Left hindlimb (tissue), 1 donor: ENCODE results near the gene MINDY4.

ENCODE experiments used
- DNase-seq: peaks from one replicate; pipeline ENCODE4 v3.0.0-alpha.2; 2018

The MINDY4 gene

DNA sequence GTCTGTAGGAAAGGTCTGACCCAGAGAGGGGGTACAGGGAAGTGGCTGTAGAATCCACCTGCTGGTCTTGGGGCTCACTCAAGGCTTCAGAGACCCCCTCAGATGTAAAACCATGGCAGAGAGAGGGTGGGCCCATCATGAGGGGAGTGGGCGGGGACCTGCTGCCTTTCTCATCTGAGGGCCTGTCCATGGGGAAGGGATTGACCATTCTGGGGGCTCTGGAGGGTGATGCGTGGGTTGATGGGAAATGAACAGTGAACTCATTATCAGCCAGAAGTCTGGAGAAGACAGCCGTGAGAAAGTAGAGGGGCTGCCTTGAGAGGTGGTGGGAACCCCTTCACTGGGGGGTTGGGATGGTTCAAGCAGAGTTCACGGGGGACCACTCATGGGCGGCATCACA is 66.8 kb downstream of the MINDY4 start:
- no peak for DNase-seq

DNA sequence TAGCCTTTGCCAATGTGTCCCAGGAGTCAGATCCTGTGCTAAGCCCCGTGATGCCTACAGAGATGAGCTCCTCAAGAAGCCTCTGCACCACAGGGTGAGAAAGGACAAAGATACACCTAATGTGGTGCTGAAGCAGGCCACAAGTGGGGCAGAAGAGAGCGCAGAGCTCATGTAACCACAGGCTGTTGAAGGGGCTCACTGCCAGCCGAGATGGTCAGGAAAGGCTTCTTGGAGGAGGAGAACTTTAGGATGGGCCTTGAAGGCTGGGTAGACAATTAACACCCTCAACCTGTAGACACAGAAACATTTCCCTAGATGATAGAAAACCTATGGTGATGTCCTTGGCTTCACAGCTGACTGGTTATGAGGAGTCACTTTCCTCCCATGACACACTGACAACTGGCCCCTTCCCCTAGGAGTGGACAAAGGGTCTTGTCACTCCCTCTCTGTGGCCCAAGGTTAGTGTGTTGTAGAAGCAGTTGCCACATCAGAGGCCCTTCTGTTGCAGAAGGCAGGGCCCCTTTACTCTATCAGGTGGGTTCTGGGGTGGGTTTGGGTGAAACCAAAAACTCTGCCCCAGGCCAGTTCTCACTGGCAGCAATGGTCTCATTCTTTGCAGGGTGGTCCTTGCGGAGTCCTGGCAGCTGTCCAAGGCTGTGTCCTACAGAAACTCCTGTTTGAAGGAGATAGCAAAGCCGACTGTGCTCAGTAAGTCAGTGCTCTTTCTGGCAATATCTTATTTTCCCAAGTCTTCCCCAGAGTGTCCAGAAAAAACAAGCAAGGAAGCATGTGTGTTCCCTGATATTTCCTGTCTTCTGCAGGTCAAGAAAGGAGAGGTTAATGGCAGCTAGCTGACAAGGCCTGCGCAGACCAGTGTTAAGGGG is 69.2 kb downstream of the MINDY4 start:
- DNase-seq = no peak

DNA sequence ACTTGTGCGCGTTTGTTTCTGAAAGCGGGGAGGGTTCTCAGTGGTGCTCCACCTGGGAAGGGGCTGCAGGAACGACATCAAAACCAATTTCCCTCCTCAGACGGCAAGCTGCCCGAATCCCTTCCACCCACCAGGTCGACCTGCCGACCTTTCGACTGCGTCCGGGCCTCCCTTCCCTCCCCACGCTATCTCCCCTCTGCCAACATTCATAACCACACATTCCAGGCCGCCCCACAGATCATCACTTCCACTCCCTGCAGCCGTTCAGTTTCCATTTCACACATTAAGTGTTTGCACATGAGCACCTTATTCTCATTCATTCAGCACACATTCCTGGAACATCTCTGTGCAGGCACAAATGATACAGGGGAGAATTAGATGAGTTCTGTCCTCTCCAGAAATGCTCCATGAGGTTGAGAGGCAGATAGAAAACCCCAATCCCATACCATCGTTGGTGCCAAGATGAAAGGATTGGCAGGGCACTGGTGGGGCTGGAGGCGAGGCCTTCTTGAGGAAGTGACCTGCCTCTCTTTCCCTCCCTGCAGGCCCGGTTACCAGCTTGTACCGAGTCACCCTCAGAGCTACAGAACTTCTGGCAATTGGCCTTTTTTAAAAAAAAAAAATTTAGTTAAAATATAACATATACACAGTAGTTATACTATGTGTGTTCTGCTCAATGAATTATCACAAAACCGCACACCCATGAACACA is 70.0 kb downstream of the MINDY4 start:
- no peak for DNase-seq

DNA sequence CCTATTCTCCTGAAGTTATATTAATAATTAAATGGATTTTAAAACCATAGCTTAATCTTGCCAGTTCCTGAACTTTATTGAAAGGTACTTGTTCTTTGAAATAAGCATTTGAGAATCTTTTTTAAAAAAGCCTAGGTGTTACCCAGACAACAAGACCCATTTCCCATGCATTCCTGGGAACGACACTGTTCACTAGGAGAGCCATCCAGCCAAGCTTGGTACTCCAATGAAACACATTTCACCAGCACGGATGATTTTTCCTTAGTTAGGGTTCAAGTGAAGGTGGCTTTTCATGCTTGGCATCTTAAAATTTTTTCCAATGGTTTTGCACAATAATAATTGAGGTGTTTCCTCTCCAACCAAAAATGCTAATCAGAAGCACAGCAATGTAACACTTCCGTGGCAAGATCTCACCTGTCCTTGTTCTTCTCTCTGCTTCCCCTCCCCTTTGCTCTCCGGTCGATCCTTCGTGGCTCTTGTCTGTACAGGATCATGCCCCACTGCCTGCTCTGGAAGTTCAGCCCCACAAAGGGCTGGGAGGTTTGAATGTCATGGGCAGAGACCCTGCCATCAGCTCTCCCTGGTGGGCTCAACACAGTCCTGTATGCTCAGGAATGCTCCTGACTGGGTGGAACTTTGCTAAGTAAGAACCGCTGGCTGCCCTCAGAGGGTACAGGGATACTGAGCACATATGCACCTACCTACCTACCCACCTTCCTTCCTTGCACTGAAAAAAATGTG is 70.8 kb downstream of the MINDY4 start:
- DNase-seq = no peak

DNA sequence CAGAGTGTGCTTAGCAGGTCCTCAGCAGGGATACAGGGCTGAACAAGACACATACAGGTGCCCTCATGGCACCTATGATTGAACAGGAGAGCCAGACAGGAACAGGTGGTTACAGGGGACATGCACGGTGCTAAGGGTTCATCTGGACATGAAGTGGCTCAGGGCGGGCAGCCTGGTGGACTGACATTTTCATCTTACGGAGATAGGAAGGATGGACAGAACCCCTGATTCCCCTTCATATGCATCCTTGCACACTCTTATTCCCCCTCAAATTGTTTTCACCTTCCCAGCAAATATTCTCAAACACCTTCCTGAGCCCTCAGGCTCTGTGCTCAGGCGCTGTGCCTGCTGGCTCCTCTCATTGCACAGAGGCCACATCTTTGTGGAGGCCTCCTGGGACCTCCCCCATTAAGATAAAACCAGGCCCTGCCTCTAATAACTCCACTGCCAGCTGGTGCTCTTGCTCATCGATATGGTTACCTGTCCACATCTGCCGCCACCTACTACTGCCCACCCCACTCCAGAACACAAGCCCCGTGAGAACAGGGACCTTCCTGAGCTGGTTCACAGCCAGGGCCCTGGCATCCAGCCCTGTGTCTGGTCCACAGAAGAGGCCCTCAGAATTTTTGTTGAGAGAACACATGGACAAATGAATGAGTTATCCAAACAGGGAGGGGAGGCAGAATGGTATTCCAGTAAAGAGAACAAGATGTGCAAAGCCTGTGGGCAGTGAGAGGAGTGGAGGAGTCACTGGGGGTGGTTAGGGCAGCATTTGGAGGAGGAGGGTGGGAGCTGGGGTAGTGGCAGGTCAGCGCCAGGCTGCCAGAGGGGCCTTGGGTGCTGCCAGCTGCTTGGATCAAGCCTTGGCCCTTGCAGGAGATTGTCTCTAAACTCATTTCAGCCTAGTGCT is 71.6 kb downstream of the MINDY4 start:
- no peak for DNase-seq

DNA sequence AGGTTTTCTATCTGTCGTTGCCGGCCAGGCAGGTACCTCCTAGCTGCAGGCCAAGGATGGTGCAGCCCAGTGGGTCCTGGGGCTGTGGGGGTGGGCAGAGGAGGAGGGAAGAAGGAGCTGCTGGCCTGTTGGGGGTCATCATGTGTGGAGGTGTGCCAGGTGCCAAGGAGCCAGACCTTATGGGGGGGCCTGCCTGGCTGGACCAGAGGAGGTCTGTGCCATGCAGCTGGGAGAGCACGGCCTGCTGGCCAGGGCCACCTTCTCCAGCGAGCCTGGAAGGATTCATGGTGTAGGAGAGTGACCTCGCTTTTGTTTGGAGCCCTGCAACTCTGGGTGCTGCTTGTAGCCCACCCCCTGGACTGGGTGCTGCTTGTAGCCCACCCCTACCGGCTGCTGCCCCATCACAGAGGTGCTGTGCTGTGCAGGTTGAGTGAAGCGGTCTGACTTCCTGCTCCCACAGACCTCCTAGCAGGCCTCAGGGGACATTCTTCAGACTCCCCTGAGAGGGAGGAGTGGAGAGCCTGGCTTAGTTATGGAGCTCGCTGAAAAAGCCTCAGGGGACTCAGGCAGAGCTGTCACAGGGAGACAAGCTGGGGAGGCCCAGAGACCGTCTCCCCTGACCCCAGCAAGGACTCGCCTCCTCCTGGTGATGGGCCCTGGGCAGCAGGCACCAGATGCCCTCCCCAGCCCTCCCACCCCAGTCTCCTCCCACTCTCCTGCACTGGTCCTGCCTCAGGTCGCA is 72.7 kb downstream of the MINDY4 start:
- DNase-seq = no peak

DNA sequence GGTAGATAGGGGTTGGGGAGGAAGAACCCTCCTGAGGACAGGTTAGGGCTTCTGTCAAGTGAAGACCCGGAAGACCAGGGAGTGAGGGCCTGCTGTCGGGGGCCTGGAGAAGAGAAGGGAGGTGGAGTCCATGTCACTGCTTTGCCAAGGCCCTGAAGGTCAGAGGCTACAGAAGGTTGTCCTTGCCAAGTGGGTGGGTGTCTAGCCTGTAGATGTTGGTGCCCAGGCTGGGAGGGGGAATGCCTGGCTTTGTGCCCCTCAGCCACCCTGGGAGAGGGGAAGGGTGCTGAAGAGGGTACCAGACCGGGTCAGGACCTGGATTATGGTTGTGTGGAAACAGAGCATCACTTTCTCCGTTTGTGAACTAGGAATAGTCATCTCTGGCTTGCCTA is 73.3 kb downstream of the MINDY4 start:
- DNase-seq = no peak

DNA sequence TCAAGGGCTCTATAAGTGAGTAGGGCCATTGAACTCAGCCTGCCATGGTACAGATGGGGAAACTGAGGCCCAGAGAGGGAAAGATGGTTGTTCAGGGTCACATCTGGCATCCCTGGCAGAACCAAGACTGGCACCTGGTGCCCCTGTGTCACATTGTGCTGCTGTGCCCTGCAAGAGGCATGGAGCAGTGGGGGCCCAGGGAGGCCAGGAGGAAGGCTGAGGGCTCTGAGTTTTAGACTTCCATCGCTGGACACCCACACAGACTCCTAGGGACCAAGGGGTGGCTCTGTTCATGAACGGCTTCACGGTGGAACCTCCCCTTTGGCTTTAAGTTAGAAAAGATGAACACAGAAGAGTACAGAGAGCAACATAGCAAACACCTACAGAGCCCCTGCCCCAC is 73.7 kb downstream of the MINDY4 start:
- no peak for DNase-seq

DNA sequence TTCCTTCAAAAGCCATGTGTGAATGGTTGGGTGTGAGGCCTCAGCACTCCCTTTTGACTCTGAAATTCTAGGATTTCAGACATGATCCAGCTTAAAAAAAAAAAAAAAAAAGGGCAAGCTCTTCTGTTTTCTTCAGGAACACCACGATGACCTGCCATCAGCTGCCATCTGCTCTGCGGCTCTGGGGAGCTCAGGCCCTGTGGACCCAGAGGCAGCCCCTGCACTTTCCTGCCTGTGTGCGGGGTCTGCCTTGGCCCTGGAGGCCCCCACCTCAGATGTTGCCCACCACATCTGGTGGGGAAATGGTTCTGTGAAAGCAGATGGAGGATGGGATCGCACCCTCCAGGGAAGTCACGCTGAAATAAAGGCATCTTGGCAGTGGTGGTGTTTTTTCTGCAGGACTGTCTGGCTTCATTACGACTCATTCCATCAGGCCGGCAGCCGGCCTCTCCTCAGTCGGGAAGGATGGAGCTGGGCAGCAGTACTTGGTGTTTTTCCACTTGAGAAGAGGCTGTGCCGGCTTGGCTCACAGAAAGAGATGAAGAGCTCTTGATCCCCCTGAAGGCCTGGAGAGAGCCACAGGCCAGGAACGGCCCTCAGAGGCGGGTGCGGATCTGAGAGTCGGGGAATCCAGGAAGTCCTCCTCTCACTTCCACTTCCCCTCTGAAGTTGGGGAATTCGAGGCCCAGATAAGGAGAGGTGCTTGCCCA is 74.4 kb downstream of the MINDY4 start:
- DNase-seq = peak; percentile 64

DNA sequence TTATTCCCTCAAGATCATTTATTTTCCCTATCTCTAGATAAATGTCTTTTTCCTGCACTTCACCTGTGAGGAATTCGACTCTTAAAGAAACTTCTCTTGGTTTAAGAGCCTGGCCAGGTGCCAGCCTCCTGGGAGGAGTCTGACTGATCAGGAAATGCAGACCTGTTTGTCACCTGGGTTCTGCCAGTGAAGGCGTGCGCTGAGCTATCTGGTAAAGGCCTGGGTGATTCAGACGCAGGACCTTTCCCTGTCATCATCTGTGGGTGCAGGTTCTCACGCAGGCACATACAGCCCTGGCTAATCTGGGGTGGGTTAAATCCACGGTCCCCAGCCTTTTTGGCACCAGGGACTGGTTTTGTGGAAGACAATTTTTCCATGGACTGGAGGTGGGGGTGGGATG is 75.2 kb downstream of the MINDY4 start:
- DNase-seq = no peak

DNA sequence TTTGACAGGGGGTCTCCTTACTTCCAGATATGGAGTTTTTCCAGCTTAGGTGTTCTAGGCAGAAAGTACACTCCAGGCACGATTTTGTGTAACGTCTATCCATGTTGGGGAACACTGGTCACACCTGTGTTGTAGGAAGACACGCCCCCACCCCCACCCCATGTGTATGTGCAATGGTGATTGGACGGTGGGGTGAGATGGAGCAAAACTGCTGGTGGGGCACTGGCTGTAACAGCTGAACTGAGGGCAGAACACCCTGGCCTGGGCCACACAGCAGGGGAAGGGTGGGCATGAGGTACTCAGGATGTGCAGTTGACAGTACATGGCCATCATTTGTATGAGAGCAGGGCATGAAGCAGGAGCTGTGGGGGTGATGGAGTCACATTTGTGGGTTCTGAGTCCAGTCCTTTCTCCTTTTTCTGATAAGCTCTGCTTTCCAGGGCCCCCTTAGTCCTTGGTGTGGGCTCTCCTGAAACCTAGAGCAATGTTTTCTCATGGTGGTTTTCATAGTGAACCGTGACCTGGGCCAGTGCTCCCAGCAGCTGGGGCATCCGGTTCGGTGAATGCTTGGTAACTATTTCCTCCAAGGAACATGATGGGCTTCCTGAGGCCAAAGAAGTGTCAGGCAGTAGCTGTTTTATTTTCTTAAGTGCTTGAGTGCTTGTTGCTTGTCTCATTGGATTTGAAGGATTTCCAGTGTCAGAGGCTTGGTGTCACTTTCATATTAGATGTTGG is 77.1 kb downstream of the MINDY4 start:
- DNase-seq = no peak

DNA sequence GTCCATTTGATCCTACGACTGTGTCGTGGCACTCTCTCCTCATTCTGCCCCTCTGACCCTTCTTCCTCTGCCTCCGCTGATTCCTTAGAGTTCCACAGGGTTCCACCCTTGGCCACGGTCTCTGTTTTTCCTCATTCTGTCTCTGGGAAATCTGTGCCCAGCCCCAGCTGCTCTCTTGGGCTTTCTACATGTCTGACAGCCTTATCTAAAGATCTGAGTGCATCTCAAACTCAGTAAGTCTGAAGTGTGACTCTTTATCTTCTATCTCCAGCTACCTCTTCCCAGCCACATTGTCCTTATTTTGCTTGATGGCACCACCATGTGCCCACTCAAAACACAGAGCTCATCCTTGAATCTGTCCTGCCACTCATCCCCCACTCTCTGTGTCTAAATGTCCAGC is 78.3 kb downstream of the MINDY4 start:
- DNase-seq = no peak

DNA sequence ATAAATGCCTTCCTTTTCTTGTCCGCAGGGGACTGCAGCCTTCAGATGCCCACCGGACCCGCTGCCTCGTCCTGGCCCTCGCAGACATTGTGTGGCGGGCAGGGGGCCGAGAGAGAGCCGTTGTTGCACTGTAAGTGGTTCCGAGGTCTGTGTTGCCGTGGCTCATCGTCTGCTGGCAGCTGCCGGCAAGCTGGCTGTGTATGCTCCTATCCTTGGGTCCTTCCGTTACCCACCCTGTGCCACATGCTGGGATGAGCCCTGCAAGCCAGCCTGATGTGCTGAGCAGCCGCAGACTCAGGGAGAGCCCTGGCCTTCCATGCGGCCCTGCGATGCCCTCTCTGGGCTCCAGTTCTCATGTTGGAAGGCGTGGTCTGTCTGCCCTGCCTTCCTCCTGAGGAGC is 79.2 kb downstream of the MINDY4 start:
- no peak for DNase-seq

DNA sequence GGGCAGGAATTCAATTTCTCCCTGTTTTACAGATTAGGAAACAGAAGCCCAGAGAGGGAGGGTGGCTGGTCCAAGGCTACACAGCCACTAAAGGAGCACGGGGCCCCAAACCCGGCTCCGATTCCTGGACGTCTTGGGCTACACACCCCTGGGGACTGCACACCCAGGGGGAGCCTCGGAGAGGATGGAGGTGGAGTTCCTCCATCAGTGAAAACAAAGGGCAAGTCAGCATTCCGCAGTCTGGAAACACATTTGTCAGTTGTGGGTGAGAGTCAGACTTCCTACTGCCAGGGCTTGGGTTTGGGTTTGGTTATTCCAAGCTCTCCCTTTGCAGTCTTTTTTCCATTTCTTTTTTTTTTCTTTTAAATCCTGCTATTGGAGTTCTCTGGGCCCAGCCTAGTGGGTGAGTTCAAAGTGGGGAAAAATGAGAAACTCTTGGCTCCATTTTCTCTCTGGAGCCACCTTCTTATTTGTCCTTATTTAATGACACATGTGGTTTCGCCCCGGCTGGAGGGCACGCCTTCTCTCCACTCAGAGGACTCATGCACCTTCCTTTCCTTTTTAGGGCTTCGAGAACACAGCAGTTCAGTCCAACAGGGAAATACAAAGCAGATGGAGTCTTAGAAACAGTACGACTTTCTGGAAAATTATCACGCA is 80.6 kb downstream of the MINDY4 start:
- DNase-seq = peak; percentile 84

DNA sequence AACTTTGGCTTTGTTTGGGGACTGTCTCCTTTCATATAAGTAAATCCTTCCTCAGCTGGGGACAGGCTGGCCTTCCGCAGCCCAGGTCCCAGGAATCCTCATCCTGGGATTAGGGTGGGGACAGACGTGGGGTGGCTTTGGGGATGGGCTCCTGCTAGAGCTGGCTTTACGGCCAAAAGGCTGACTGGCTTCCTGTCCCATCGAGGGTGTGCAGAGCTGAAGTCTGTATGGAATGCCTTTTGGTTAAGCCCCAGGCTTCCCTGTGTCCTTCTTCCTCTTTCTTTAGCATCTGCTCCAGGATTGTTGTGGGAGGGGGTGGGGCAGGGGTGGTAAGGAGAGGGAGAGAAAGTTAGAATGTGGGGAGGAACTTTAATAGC is 81.1 kb downstream of the MINDY4 start:
- DNase-seq = peak; percentile 69

DNA sequence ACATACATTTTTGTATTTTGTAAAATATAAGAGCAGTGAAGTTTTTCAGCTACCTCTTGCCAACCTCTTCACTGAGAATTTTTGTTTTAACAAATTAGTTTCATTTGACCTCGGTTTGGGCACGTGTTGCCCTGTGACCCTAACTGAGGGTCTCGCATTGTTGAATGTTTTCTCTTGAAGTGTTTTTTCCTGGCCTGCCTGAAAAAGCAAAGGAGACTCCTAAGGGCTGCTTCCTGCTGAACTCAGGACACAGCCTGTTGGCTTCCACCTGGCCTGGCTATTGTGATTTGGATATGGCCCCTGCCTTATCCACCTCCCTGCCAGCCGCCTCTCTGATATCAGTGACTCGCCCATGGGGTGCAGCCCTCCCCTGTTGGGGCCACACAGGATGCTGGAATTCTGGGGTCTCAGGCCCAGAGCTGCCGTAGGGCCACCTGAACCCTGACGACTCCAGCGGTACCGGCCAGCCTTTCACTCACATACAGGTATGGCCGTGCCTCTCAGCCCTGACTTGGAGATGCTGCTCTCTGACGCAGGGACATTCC is 81.6 kb downstream of the MINDY4 start:
- DNase-seq = no peak

DNA sequence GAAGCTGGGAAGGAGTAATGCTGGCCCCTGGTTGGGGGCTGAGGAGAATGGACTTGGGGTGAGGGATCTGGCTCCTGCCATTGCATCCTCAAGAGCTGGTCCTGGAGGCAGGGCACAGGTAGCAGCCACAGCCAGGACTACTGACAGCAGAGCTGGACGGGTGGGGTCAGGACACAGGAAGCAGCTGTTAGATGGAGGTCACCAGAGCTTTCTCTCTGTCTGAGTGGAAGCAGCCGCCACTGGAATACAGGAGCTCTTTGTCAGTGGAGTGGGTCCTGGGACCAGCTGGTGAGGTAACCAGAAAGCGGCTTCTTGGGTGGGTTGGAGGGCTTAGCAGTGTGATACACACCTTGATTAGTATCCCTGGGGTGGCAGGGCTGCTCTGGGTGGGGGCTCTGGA is 82.4 kb downstream of the MINDY4 start:
- no peak for DNase-seq

DNA sequence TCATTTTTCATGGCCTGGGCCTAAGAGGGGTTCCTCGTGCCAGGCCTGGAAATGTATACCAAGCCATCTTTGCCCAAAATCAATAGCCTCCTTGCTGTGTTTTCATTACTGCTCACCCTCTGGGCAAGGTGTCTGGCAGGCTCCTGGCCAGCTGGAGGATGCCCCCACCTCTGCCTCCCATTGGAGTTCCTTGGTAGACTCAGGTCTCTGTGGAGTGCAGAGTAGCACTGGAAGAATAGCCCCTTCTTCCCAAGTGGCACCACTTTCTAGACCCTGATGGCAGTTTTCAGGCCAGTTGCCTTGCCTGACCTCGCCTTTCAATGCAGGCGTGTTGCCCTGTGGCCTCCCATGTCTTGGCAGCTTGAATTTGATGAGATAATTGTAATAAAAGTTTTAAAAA is 84.7 kb downstream of the MINDY4 start:
- DNase-seq = no peak

DNA sequence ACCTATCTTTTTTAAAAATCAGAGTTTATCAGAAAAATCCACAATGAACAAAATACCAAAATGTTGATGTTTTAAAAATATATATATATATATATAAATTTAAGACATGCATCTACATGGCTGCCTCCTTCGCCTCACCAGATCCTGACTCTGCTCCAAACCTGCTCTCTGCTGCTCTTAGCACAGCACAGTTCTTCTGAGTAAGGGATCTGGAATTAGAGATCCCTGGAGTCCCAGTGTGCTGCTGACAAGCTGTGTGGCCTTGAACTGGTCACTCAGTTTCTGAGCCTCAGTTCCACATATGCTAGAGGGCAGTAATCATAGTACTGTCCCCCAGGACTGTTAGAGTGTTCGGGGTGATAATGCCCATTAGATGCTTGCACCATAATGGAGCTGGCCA is 87.4 kb downstream of the MINDY4 start:
- no peak for DNase-seq
